Mesodermal cell (in vitro differentiated cells): ENCODE results near the gene EHMT1.

ENCODE experiments used
- H3K27ac ChIP-seq: 2 replicates; pipeline ENCODE4 v1.7.0; 2013; ENCODE audit warnings: mild to moderate bottlenecking, low read depth, low read length, moderate library complexity; ENCODE audit not compliant: severe bottlenecking
- H3K36me3 ChIP-seq: 2 replicates; pipeline ENCODE4 v1.7.1; 2013; ENCODE audit warnings: mild to moderate bottlenecking, low read length, moderate library complexity; ENCODE audit not compliant: control insufficient read depth, insufficient read depth
- H3K4me1 ChIP-seq: one replicate; pipeline ENCODE4 v1.7.1; 2013; ENCODE audit warnings: mild to moderate bottlenecking, low read length; ENCODE audit not compliant: insufficient read depth, control insufficient read depth, poor library complexity, severe bottlenecking
- H3K4me3 ChIP-seq: 2 replicates; pipeline ENCODE4 v1.7.0; 2013; ENCODE audit warnings: low read length, control low read depth, mild to moderate bottlenecking; ENCODE audit not compliant: insufficient read depth, poor library complexity, severe bottlenecking; ENCODE audit errors: extremely low read depth
- H3K9me3 ChIP-seq: 2 replicates; pipeline ENCODE4 v1.7.1; 2013; ENCODE audit warnings: mild to moderate bottlenecking, low read length, moderate library complexity; ENCODE audit not compliant: control insufficient read depth
- WGBS, 2 experiments: methylation state at CpG; one replicate each; pipeline ENCODE4 v1.1.5; 2013; ENCODE audit warnings: missing lambda C conversion rate in 2 of 2; ENCODE audit not compliant: insufficient coverage in 2 of 2; 5-methylcytosine and 5-hydroxymethylcytosine counted together

EHMT1 gene

DNA sequence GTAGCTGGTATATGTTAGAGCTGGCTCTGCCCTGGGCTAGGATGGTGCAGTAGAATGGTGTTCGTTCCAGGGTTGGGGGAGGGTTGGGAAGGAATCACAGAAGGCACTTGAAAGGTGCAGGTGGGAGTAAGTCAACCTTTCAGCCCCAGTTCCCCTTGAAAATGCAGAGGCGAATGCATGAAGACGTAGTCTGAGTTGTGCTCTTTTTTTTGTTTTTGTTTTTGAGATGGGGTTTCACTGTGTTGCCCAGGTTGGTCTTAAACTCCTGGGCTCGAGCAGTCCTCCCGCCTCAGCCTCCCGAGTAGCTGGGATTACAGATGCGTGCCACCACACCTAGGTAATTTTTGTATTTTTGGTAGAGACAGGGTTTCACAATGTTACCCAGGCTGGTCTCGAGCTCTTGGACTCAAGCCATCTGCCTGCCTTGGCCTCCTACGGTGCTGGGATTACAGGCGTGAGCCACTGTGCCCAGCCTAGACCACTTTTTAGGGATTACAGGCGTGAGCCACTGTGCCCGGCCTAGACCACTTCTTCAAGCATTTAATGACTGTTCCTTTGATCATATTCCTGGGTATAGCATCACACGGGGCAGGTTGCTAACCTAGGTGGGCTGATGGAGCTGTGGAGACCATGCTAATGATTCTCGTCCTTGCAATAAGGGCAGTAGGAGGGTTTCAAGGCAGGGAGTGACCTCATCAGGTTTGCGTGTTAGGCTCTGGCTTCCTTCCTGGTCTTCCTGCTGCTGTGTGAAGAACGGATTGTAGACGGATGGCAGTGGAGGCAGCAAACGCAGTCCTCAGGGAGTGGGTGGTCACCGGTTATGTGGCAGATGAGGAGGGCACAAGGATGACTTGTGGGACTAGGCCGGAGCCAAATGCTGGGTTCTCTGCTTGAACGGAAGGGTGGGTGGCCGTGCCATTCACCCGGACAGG, 13.7 kb downstream of the EHMT1 start:
- Histone ChIP-seq H3K36me3 (peaks cover 2% of the 10 kb centered on the region), H3K27ac (no peak overlapping the region), H3K4me1 (no peaks in the 10 kb centered on the region), H3K9me3 (no peaks in the 10 kb centered on the region), H3K4me3 (no peak overlapping the region)
- 93 to 97% methylated on average over 18 to 19 of the region's 23 CpGs for WGBS, 2 experiments

DNA sequence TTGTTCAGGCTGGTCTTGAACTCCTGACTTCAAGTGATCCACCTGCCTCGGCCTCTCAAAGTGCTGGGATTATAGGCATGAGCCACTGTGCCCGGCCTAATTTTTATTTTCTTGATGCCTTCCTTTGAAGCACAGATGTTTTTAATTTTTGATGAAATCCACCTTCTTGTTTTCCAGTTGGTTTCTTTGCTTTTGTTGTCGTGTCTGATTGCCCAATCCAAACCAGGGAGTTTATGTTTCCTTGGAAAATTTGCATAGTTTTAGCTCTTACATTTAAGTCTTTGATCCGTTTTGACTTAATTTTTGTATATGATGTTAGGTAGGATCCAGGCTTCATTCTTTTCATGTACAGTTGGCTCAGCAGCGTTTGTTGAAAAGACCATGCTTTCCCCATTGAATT, 15.2 kb downstream of the EHMT1 start:
- Histone ChIP-seq H3K27ac (no peak overlapping the region), H3K36me3 (peaks cover 6% of the 10 kb centered on the region), H3K9me3 (no peaks in the 10 kb centered on the region), H3K4me3 (no peak overlapping the region), H3K4me1 (no peaks in the 10 kb centered on the region)
- 96 to 97% methylated on average over 4 to 5 of the region's 5 CpGs for WGBS, 2 experiments

DNA sequence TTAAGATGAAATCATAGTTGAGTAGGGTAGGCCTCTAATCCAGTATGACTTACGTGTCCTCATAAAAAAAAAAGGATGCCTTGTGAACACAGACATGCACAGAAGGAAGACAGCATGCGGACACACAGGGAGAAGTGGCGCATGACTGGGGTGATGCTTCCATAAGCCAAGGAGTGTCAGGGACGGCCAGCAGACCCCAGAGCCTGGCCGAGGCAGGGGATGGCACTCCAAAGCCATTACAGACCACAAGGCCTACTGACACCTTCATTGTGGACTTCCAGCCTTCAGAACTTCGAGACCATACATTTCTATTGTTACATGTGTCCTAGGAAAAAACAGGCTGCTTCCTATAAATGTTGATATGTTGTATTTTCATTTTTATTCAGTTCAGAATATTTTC, 19.9 kb downstream of the EHMT1 start:
- Histone ChIP-seq H3K9me3 (no peaks in the 10 kb centered on the region), H3K36me3 (peaks cover 30% of the 10 kb centered on the region), H3K4me3 (no peak overlapping the region), H3K4me1 (no peaks in the 10 kb centered on the region), H3K27ac (no peak overlapping the region)
- 93 to 96% methylated on average over 4 of the region's 6 CpGs for WGBS, 2 experiments

- no peak overlapping the region for H3K4me3 ChIP-seq
- WGBS, 2 experiments = 94 to 99% methylated on average over 7 of the region's 12 CpGs
These were observed 20.7 kb downstream of the EHMT1 start for GRCh38 chr9:137639303-137640051.

GRCh38 chr9:137640862-137641261, 22.1 kb downstream of the EHMT1 start:
- Histone ChIP-seq H3K27ac (no peak overlapping the region), H3K4me3 (no peak overlapping the region), H3K9me3 (no peaks in the 10 kb centered on the region), H3K4me1 (no peaks in the 10 kb centered on the region), H3K36me3 (peaks cover 43% of the 10 kb centered on the region)
- 97 to 100% methylated on average over 2 to 3 of the region's 5 CpGs for WGBS, 2 experiments

More at GRCh38 chr9:137639303-137640051, 20.7 kb downstream of the EHMT1 start:
- Histone ChIP-seq H3K36me3 (peaks cover 38% of the 10 kb centered on the region), H3K9me3 (no peaks in the 10 kb centered on the region), H3K4me1 (no peaks in the 10 kb centered on the region), H3K27ac (no peak overlapping the region)

DNA sequence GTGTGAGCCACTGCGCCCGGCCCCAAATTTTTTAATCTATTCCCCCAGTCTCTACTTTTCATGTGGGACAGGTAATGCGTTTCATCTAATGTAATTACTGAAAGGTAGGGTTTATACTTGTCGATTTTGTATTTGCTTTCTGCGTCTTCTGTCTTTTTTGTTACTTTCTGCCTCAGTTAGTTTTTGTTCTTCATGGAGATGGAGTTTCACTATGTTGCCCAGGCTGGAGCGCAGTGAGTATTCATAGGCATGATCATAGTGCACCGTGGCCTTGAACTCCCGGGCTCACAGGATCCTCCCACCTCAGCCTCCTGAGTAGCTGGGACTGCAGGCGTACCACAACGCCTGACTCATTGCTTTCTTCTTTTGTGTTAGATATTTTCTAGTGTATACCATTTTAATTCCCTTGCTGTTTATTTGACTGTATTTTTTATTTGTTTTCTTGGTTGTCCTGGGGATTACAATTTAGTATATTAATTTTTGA, 23.4 kb downstream of the EHMT1 start:
- no peak overlapping the region for H3K27ac ChIP-seq
- peaks cover 54% of the 10 kb centered on the region for H3K36me3 ChIP-seq
- 83 to 100% methylated on average over 1 to 7 of the region's 10 CpGs for WGBS, 2 experiments
- no peak overlapping the region for H3K4me3 ChIP-seq
- H3K4me1 ChIP-seq = no peaks in the 10 kb centered on the region
- H3K9me3 ChIP-seq = no peaks in the 10 kb centered on the region

DNA sequence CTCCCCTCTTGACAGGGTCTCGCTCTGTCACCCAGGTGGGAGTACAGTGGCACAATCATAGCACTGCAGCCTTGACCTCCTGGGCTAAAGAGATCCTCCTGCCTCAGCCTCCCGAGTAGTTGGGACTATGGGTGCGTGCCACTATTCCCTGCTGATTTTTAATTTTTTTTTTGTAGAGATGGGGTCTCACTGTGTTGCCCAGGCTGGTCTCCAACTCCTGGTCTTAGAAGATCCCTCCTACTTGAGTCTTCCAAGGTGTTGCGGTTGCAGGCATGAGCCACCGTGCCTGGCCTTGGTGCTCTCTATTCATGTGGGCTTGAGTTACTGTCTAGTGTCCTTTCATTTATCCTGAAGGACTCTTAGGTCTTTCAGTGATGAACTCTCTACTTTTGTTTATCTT, 24.1 kb downstream of the EHMT1 start:
- WGBS, 2 experiments = 97 to 98% methylated on average over 4 to 5 of the region's 5 CpGs
- H3K36me3 ChIP-seq = peaks cover 55% of the 10 kb centered on the region
- H3K4me1 ChIP-seq = no peaks in the 10 kb centered on the region

GRCh38 chr9:137643921-137644320, 25.1 kb downstream of the EHMT1 start:
- WGBS, 2 experiments = 95 to 99% methylated on average over 10 to 11 of the region's 14 CpGs
- H3K9me3 ChIP-seq = no peaks in the 10 kb centered on the region
- H3K4me3 ChIP-seq = no peak overlapping the region
- no peak overlapping the region for H3K27ac ChIP-seq
- H3K36me3 ChIP-seq = peaks cover 63% of the 10 kb centered on the region
- H3K4me1 ChIP-seq = no peaks in the 10 kb centered on the region

More for the DNA sequence above, 24.1 kb downstream of the EHMT1 start:
- H3K4me3 ChIP-seq = no peak overlapping the region
- no peak overlapping the region for H3K27ac ChIP-seq
- H3K9me3 ChIP-seq = no peaks in the 10 kb centered on the region

- Histone ChIP-seq H3K4me3 (no peak overlapping the region), H3K27ac (no peak overlapping the region), H3K36me3 (peaks cover 67% of the 10 kb centered on the region), H3K9me3 (no peaks in the 10 kb centered on the region), H3K4me1 (no peaks in the 10 kb centered on the region)
- WGBS, 2 experiments = 100% methylated on average over 1 to 4 of the region's 5 CpGs
These were observed 26.4 kb downstream of the EHMT1 start for GRCh38 chr9:137645211-137645610.

DNA sequence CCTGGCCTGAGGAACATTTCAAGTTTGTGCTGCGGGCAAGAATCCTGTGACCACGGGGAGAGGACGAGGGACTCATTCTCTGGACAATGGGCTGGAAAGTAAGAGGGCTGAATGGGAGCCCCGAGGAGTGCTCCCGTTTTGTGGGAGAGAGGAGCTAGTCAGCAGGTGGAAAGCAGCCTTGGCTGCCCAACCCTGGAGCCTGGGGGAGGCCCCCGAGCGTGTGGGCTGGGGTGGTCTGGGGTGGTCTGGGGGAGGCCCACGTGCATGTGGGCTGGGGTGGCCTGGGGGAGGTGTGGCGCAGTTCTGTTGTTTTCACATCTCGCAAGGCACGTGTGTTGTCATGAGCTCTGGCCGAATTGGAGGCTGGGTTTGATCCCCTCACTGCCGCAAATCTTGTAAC, 27.5 kb downstream of the EHMT1 start:
- Histone ChIP-seq H3K36me3 (peaks cover 70% of the 10 kb centered on the region), H3K4me1 (no peaks in the 10 kb centered on the region), H3K9me3 (no peaks in the 10 kb centered on the region), H3K4me3 (no peak overlapping the region), H3K27ac (no peak overlapping the region)
- 88 to 92% methylated on average over 11 of the region's 13 CpGs for WGBS, 2 experiments
